HEK293 (cell line): ENCODE data around the gene TAGLN2.

Source experiments
- CTCF ChIP-seq: fragments of 450-650 bp; formaldehyde crosslinking; IDR thresholded peaks from 2 replicates; pipeline ENCODE4 v1.5.1; 2016; ENCODE audit warnings: missing biosample characterization, missing genetic modification characterization
- ZBTB11 ChIP-seq: fragments of 450-650 bp; formaldehyde crosslinking; conservative IDR thresholded peaks from 2 replicates; pipeline ENCODE4 v1.5.1; 2016; ENCODE audit warnings: low read depth, missing biosample characterization, missing genetic modification characterization
- ZBTB26 ChIP-seq: fragments of 450-650 bp; formaldehyde crosslinking; optimal IDR thresholded peaks from 2 replicates; pipeline ENCODE3; 2016; ENCODE audit warnings: missing biosample characterization, mild to moderate bottlenecking, missing genetic modification characterization
- ZNF155 ChIP-seq: fragments of 450-650 bp; formaldehyde crosslinking; IDR thresholded peaks from 2 replicates; pipeline ENCODE4 v1.5.1; 2016; ENCODE audit warnings: missing biosample characterization, missing genetic modification characterization
- ZNF214 ChIP-seq: fragments of 450-650 bp; formaldehyde crosslinking; IDR thresholded peaks from 2 replicates; pipeline ENCODE4 v1.5.1; 2017; ENCODE audit warnings: missing biosample characterization, mild to moderate bottlenecking, missing genetic modification characterization, borderline replicate concordance

GRCh38 chr1:159880430-159880829 is 44.9 kb downstream of the TAGLN2 start:
- TF ChIP-seq ZBTB11 (tag by site-specific recombination) (no peak), CTCF (tag by site-specific recombination) (no peak), ZNF155 (tag by site-specific recombination) (no peak), ZBTB26 (no peak), ZNF214 (tag by site-specific recombination) (no peak)
